ENCODE measurements around the gene C2CD4A. TPM values are rescaled to one million over a fixed set of nuclear protein-coding genes. Genes with fewer than 3 reads are reported as not detected.
A peak's percentile ranks its signal among the peaks of the same experiment; 100 is the strongest.

C2CD4A gene
- total and polyA plus RNA-seq, 9 of the 15 experiments (the other 6 are each of a cell fraction or from before 2014, with no cell fraction given), result not detected

- peak; percentile 72 for TF ChIP-seq VEZF1 (CRISPR knock-in tag; IDR thresholded peaks at IDR 0.05)
- TF ChIP-seq, protein P1, sequence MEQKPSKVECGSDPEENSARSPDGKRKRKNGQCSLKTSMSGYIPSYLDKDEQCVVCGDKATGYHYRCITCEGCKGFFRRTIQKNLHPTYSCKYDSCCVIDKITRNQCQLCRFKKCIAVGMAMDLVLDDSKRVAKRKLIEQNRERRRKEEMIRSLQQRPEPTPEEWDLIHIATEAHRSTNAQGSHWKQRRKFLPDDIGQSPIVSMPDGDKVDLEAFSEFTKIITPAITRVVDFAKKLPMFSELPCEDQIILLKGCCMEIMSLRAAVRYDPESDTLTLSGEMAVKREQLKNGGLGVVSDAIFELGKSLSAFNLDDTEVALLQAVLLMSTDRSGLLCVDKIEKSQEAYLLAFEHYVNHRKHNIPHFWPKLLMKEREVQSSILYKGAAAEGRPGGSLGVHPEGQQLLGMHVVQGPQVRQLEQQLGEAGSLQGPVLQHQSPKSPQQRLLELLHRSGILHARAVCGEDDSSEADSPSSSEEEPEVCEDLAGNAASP (IDR thresholded peaks at IDR 0.05), result no peak
- TF ChIP-seq HMGN3 (IDR thresholded peaks at IDR 0.05; ENCODE audit: borderline replicate concordance, extremely low read depth, insufficient read length, low read depth, low read length), result peak; percentile 90
- TF ChIP-seq ZSCAN32 (CRISPR knock-in tag; IDR thresholded peaks at IDR 0.05), result no peak
- TF ChIP-seq SREBF1 (IDR thresholded peaks at IDR 0.05; ENCODE audit: borderline replicate concordance, low read depth, low read length), result no peak
- TF ChIP-seq RHOXF2B (CRISPR knock-in tag; conservative IDR thresholded peaks at IDR 0.05), result no peak
- TF ChIP-seq U2AF2 (optimal IDR thresholded peaks at IDR 0.05; ENCODE audit: low read depth, low read length), result no peak
- TF ChIP-seq, protein P2, sequence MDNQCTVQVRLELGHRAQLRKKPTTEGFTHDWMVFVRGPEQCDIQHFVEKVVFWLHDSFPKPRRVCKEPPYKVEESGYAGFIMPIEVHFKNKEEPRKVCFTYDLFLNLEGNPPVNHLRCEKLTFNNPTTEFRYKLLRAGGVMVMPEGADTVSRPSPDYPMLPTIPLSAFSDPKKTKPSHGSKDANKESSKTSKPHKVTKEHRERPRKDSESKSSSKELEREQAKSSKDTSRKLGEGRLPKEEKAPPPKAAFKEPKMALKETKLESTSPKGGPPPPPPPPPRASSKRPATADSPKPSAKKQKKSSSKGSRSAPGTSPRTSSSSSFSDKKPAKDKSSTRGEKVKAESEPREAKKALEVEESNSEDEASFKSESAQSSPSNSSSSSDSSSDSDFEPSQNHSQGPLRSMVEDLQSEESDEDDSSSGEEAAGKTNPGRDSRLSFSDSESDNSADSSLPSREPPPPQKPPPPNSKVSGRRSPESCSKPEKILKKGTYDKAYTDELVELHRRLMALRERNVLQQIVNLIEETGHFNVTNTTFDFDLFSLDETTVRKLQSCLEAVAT (IDR thresholded peaks at IDR 0.05), result no peak
- TF ChIP-seq, protein P3, sequence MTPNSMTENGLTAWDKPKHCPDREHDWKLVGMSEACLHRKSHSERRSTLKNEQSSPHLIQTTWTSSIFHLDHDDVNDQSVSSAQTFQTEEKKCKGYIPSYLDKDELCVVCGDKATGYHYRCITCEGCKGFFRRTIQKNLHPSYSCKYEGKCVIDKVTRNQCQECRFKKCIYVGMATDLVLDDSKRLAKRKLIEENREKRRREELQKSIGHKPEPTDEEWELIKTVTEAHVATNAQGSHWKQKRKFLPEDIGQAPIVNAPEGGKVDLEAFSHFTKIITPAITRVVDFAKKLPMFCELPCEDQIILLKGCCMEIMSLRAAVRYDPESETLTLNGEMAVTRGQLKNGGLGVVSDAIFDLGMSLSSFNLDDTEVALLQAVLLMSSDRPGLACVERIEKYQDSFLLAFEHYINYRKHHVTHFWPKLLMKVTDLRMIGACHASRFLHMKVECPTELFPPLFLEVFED (CRISPR knock-in tag; conservative IDR thresholded peaks at IDR 0.05), result no peak
- no peak for TF ChIP-seq ZBTB5 (IDR thresholded peaks at IDR 0.05)
- peak; percentile 61 for TF ChIP-seq HCFC1 (IDR thresholded peaks at IDR 0.05; ENCODE audit: low read depth, low read length)
- TF ChIP-seq ZNF444 (CRISPR knock-in tag; IDR thresholded peaks at IDR 0.05), result no peak
- no peak for TF ChIP-seq BCLAF1 (IDR thresholded peaks at IDR 0.05; ENCODE audit: borderline replicate concordance in 1 of 2, control insufficient read depth in 1 of 2, low read depth in 2 of 2, low read length in 1 of 2)
- TF ChIP-seq COPS2 (conservative IDR thresholded peaks at IDR 0.05), result no peak
These were observed 6.5 kb upstream of the C2CD4A start, which contains the start of gene VPS13C (continued) for GRCh38 chr15:62060113-62060895.

All from K562 (cell line).